HCT116 (cell line): Measurements from ENCODE around the gene SPOPL. TPM values are rescaled to one million over a fixed set of nuclear protein-coding genes. Genes with fewer than 3 reads are reported as not detected.
"Not testable (repeated sequence)": the region's sequence is repeated elsewhere in the genome, so short reads cannot be mapped to it uniquely, and the experiment has no call there.

Experiments used
- ATAC-seq: fragments of 200-7000 bp; cut with Tn5 transposase; 2 replicates; pipeline ENCODE4 v1.9.1; 2020; ENCODE audit warnings: mild to moderate bottlenecking, moderate library complexity
- BruUV-seq: library from RNA; stranded (reverse); fragments of 400-500 nt; replicated peaks from 2 replicates; lab custom pipeline; 2021; lab: Mats Ljungman, UMichigan
- CTCF ChIA-PET: fragments of 300-600 bp; sonication (Branson Sonifier 250); formaldehyde crosslinking; loops from one replicate; lab custom pipeline; 2021; ENCODE audit warnings: antibody characterized with exemption; lab: Charles Lee
- POLR2A ChIA-PET: fragments of 300-600, 350-600 bp; sonication (Branson Sonifier 250); formaldehyde crosslinking; loops from one replicate; lab custom pipeline; 2021; ENCODE audit warnings: antibody characterized with exemption; lab: Charles Lee
- RAD21 ChIA-PET, 2 experiments: fragments of 300-600 bp; sonication (Branson Sonifier 250); formaldehyde crosslinking; loops; one replicate each; lab custom pipeline; 2023; ENCODE audit warnings: low total read pairs in 2 of 2; ENCODE audit not compliant: uncharacterized antibody in 2 of 2, unreplicated experiment in 2 of 2, low non-redundant PET in 1 of 2; lab: Charles Lee
- DNase-seq: peaks from one replicate; pipeline ENCODE4 v3.0.0-alpha.2; 2010; ENCODE audit warnings: low read depth, low spot score
- H2AFZ ChIP-seq: fragments of 200-600 bp; shearing (Covaris generic), sonication (generic); 2 replicates; pipeline ENCODE4 v1.6.1; 2017; ENCODE audit warnings: low read depth, mixed run types, mixed read lengths, antibody characterized with exemption, low read length; ENCODE audit not compliant: poor library complexity, severe bottlenecking
- H3K27ac ChIP-seq: 2 replicates; pipeline ENCODE4 v1.5.1; 2012; ENCODE audit warnings: low read depth, low read length
- H3K27me3 ChIP-seq: fragments of 200-600 bp; sonication (generic); 2 replicates; pipeline ENCODE4 v1.6.1; 2016; ENCODE audit warnings: mixed run types, low read length, mixed read lengths; ENCODE audit not compliant: insufficient read depth
- H3K36me3 ChIP-seq, 2 experiments: fragments of 200-500 bp in 1 of 2; fragments of 200-600 bp in 1 of 2; sonication (Bioruptor generic) in 1 of 2; sonication (generic) in 1 of 2; 2 replicates each; pipeline versions ENCODE4 v1.5.1 to v1.6.1; 2014 to 2016; ENCODE audit warnings: low read length in 2 of 2, inconsistent platforms in 1 of 2, mixed read lengths in 1 of 2, mixed run types in 1 of 2; ENCODE audit not compliant: insufficient read depth in 2 of 2, control insufficient read depth in 1 of 2
- H3K4me1 ChIP-seq, 2 experiments: fragments of 200-600 bp in 1 of 2; sonication (generic) in 1 of 2; 2 replicates each; pipeline versions ENCODE4 v1.5.1 to v1.6.1; 2012 to 2017; ENCODE audit warnings: low read length in 2 of 2, inconsistent platforms in 1 of 2, mild to moderate bottlenecking in 1 of 2, mixed read lengths in 1 of 2, mixed run types in 1 of 2, moderate library complexity in 1 of 2; ENCODE audit not compliant: insufficient read depth in 2 of 2, control insufficient read depth in 1 of 2
- H3K4me2 ChIP-seq: fragments of 200-600 bp; sonication (generic); 2 replicates; pipeline ENCODE4 v1.6.1; 2017; ENCODE audit warnings: mixed run types, low read length, mixed read lengths
- H3K4me3 ChIP-seq, 2 experiments: fragments of 200-600 bp in 1 of 2; sonication (generic) in 1 of 2; replicated peaks in 1 of 2; 2 replicates each; pipeline ENCODE4 v1.5.1; 2011 to 2016; ENCODE audit warnings: low read length in 2 of 2, control low read depth in 1 of 2, low read depth in 1 of 2, mild to moderate bottlenecking in 1 of 2, mixed read lengths in 1 of 2, mixed run types in 1 of 2
- H3K79me2 ChIP-seq: fragments of 200-600 bp; sonication (generic); 2 replicates; pipeline ENCODE4 v1.6.1; 2017; ENCODE audit warnings: mild to moderate bottlenecking, mixed run types, low read length, moderate library complexity, mixed read lengths; ENCODE audit not compliant: insufficient read depth
- H3K9ac ChIP-seq: fragments of 200-600 bp; sonication (generic); 2 replicates; pipeline ENCODE4 v1.6.1; 2016; ENCODE audit warnings: low read length, mixed read lengths
- H3K9me2 ChIP-seq: fragments of 200-600 bp; sonication (generic), shearing (Covaris generic); 2 replicates; pipeline ENCODE4 v1.6.1; 2017; ENCODE audit warnings: mixed run types, mild to moderate bottlenecking, moderate library complexity; ENCODE audit not compliant: insufficient read depth
- H3K9me3 ChIP-seq, 2 experiments: fragments of 200-500 bp in 1 of 2; fragments of 200-600 bp in 1 of 2; sonication (Bioruptor generic) in 1 of 2; sonication (generic) in 1 of 2; 2 replicates each; pipeline ENCODE4 v1.6.1; 2014 to 2017; ENCODE audit warnings: low read length in 2 of 2, mixed read lengths in 2 of 2, inconsistent platforms in 1 of 2, low read depth in 1 of 2, mild to moderate bottlenecking in 1 of 2, mixed run types in 1 of 2, moderate library complexity in 1 of 2; ENCODE audit not compliant: control insufficient read depth in 1 of 2, insufficient read depth in 1 of 2
- H4K20me1 ChIP-seq: fragments of 200-600 bp; sonication (generic), shearing (Covaris generic); 2 replicates; pipeline ENCODE4 v1.6.1; 2017; ENCODE audit warnings: mixed run types, mild to moderate bottlenecking, moderate library complexity; ENCODE audit not compliant: insufficient read depth
- intact Hi-C: fragments of 100-400 bp; cut with micrococcal nuclease; formaldehyde crosslinking; loops from 2 replicates; pipeline ENCODE4 v1.10.0; 2022
- total RNA-seq: library from RNA; stranded (reverse); gene quantifications from one replicate; pipeline ENCODE4 v1.2.1, GENCODE V29; 2021; ENCODE audit not compliant: unreplicated experiment

Gene SPOPL
- total RNA-seq, 1 experiment from 2014 or later = 48.3 TPM

- H3K27me3 ChIP-seq, ATAC-seq, H2AFZ ChIP-seq, DNase-seq, intact Hi-C loops, POLR2A ChIA-PET, H3K9me3 ChIP-seq, H3K27ac ChIP-seq, H3K36me3 ChIP-seq, H3K4me1 ChIP-seq, H3K4me2 ChIP-seq, BruUV-seq, CTCF ChIA-PET, H3K9me2 ChIP-seq, H3K9ac ChIP-seq, H3K4me3 ChIP-seq, RAD21 ChIA-PET: not testable (repeated sequence)
- Histone ChIP-seq H3K79me2 (peaks cover 78% of the 10 kb centered on the region), H4K20me1 (peaks cover 13% of the 10 kb centered on the region; the same call in 1 of the 2 replicates)
Observed at GRCh38 chr2:138523018-138523672, 21.6 kb downstream of the SPOPL start.

GRCh38 chr2:138523673-138524042 lies 22.1 kb downstream of the SPOPL start:
- H3K27ac ChIP-seq, H3K36me3 ChIP-seq, CTCF ChIA-PET, H3K27me3 ChIP-seq, H3K4me2 ChIP-seq, H3K4me3 ChIP-seq, intact Hi-C loops, H3K9me3 ChIP-seq, ATAC-seq, H4K20me1 ChIP-seq, POLR2A ChIA-PET, H3K9me2 ChIP-seq, RAD21 ChIA-PET, H3K4me1 ChIP-seq, H3K9ac ChIP-seq, BruUV-seq, H2AFZ ChIP-seq, DNase-seq: not testable (repeated sequence)
- H3K79me2 ChIP-seq = peaks cover 78% of the 10 kb centered on the region

GRCh38 chr2:138524353-138524752 lies 22.8 kb downstream of the SPOPL start:
- POLR2A ChIA-PET, ATAC-seq, H2AFZ ChIP-seq, BruUV-seq, H4K20me1 ChIP-seq, H3K9me3 ChIP-seq, H3K36me3 ChIP-seq, H3K27me3 ChIP-seq, H3K9me2 ChIP-seq, H3K4me1 ChIP-seq, DNase-seq, RAD21 ChIA-PET, H3K4me2 ChIP-seq, H3K4me3 ChIP-seq, H3K27ac ChIP-seq, intact Hi-C loops, H3K9ac ChIP-seq, CTCF ChIA-PET: not testable (repeated sequence)
- H3K79me2 ChIP-seq = peaks cover 78% of the 10 kb centered on the region
